Testis (tissue), 3 donors: ENCODE results near the gene AQP3. TPM values are rescaled to one million over a fixed set of nuclear protein-coding genes. Genes with fewer than 3 reads are reported as not detected.

Experiments
- DNase-seq: peaks from one replicate; pipeline ENCODE4 v3.0.0-alpha.2; 2019
- H3K27ac ChIP-seq, 2 donors: fragments of 200-600 bp; sonication (generic); one replicate each; pipeline ENCODE4 v1.5.1; 2019
- H3K27me3 ChIP-seq: fragments of 200-600 bp; sonication (generic); one replicate; pipeline ENCODE4 v1.5.1; 2019
- H3K36me3 ChIP-seq: fragments of 200-600 bp; sonication (generic); one replicate; pipeline ENCODE4 v1.5.1; 2017; ENCODE audit warnings: low read depth; ENCODE audit errors: missing control alignments
- H3K4me1 ChIP-seq: fragments of 200-600 bp; sonication (generic); one replicate; pipeline ENCODE4 v1.5.1; 2019
- H3K4me3 ChIP-seq, 2 donors: fragments of 200-600 bp; sonication (generic); one replicate each; pipeline ENCODE4 v1.5.1; 2017 to 2019
- H3K9me3 ChIP-seq: fragments of 200-600 bp; sonication (generic); one replicate; pipeline ENCODE4 v1.5.1; 2017
- POLR2A ChIP-seq: fragments of 450-650 bp; IDR thresholded peaks from one replicate; pipeline ENCODE4 v1.6.1; 2017; ENCODE audit warnings: antibody characterized with exemption, mild to moderate bottlenecking, moderate library complexity
- WGBS, 2 donors: methylation state at CpG; one replicate each; pipeline ENCODE4 v1.1.5; 2018; 5-methylcytosine and 5-hydroxymethylcytosine counted together
- intact Hi-C: fragments of 100-400 bp; cut with DNase I; formaldehyde crosslinking; loops from one replicate; pipeline ENCODE4 v1.15.1; 2023; ENCODE audit warnings: low total_unique reads
- polyA plus RNA-seq: library from polyadenylated mRNA; stranded (reverse); fragments of 350-450 nt; fragmentation: Illumina TruSeq; extraction: RNeasy Lipid Tissue Mini Kit (QIAGEN cat#74804); gene quantifications from one replicate; pipeline ENCODE4 v1.2.3, GENCODE V29; 2014; ENCODE audit warnings: low read depth, low replicate concordance; ENCODE audit not compliant: insufficient read depth
- total RNA-seq, 2 donors: library from RNA; depleted of rRNA; stranded (reverse); fragments of >200 nt; gene quantifications; one replicate each; pipeline ENCODE4 v1.2.3, GENCODE V29; 2016
- TF ChIP-seq, protein P1 (sequence below), 3 experiments: fragments of 450-650 bp in 2 of 3; fragments of 200-600 bp in 1 of 3; sonication (generic) in 1 of 3; IDR thresholded peaks; one replicate each; pipeline ENCODE4 v1.5.1; 2016 to 2019; ENCODE audit warnings: antibody characterized with exemption in 3 of 3, mild to moderate bottlenecking in 2 of 3, moderate library complexity in 1 of 3

The AQP3 gene
- total and polyA plus RNA-seq, 3 donors from 2014 or later = 4.6 to 9.0 (median 6.3) TPM

DNA sequence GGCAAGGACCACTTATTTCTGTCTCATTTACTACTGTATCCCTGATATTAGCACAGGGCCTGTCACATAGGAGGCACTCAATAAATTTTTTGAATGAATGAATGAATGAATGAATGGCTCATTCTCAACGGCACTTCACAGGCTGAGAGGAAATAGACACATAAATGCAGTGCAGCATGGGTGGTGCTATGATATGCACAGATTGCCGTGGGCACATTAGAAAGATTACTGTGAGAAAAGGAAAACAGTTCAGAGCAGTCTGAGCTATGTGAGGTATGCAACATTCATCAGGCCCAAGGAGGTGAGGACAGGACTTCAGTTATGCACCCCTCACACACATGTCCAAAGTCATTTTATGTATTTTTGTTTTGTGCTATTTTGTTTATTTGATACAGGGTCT lies 32.7 kb upstream of the AQP3 start:
- Histone ChIP-seq H3K4me1 (no peaks in the 10 kb centered on the region), H3K4me3 (no peak overlapping the region), H3K27me3 (no peaks in the 10 kb centered on the region), H3K9me3 (no peaks in the 10 kb centered on the region), H3K36me3 (no peaks in the 10 kb centered on the region), H3K27ac (no peak overlapping the region)
- intact Hi-C loops = no loop called here
- TF ChIP-seq, protein P1, sequence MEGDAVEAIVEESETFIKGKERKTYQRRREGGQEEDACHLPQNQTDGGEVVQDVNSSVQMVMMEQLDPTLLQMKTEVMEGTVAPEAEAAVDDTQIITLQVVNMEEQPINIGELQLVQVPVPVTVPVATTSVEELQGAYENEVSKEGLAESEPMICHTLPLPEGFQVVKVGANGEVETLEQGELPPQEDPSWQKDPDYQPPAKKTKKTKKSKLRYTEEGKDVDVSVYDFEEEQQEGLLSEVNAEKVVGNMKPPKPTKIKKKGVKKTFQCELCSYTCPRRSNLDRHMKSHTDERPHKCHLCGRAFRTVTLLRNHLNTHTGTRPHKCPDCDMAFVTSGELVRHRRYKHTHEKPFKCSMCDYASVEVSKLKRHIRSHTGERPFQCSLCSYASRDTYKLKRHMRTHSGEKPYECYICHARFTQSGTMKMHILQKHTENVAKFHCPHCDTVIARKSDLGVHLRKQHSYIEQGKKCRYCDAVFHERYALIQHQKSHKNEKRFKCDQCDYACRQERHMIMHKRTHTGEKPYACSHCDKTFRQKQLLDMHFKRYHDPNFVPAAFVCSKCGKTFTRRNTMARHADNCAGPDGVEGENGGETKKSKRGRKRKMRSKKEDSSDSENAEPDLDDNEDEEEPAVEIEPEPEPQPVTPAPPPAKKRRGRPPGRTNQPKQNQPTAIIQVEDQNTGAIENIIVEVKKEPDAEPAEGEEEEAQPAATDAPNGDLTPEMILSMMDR (IDR thresholded peaks at IDR 0.05) = no peak
- no peak for TF ChIP-seq POLR2A
- DNase-seq = no peak
- 68 to 83% methylated on average over 2 of the region's 2 CpGs for WGBS, 2 donors

DNA sequence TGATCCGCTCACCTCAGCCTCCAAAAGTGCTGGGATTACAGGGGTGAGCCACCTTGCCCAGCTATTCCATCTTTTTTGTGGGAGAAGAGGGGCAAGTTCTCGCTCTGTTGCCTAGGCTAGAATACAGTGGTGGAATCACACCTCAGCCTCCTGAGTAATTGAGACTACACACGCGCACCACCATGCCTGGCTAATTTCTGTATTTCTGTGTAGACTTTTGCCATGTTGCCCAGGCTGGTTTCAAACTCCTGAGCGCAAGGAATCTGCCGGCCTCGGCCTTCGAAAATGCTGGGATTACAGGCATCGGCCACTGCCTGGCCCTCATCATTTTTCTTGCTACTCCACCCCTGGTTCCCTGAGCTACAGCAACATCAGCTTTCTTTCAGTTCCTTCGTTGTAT lies 29.1 kb upstream of the AQP3 start:
- no peaks in the 10 kb centered on the region for H3K9me3 ChIP-seq
- TF ChIP-seq, protein P1 (IDR thresholded peaks at IDR 0.05) = no peak
- TF ChIP-seq POLR2A = no peak
- H3K36me3 ChIP-seq = no peaks in the 10 kb centered on the region
- no peak overlapping the region for H3K27ac ChIP-seq
- peak; percentile 10 for DNase-seq
- intact Hi-C loops = no loop called here
- peaks cover 14% of the 10 kb centered on the region for H3K4me1 ChIP-seq
- H3K27me3 ChIP-seq = no peaks in the 10 kb centered on the region
- WGBS, 2 donors = 93 to 96% methylated on average over 10 of the region's 10 CpGs
- no peak overlapping the region for H3K4me3 ChIP-seq

DNA sequence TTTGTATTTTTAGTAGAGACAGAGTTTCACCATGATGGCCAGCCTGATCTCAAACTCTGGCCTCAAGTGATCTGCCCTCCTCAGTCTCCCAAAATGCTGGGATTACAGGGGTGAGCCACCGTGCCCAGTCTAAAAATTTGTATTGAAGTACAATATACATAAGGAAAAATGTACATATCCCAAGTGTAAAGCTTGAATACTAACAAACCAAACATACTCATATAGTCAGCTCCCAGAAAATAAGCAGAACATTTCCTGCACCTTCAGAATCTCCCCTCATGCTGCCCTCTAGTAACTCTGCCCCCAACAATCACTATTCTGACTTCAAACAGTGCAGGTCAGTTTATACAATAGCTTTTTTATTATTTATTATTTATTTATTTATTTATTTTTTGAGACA lies 28.0 kb upstream of the AQP3 start:
- WGBS, 2 donors = 86 to 89% methylated on average over 1 of the region's 1 CpG
- H3K36me3 ChIP-seq = no peaks in the 10 kb centered on the region
- H3K4me3 ChIP-seq = no peak overlapping the region
- no peaks in the 10 kb centered on the region for H3K27me3 ChIP-seq
- H3K9me3 ChIP-seq = no peaks in the 10 kb centered on the region
- intact Hi-C loops = no loop called here
- H3K27ac ChIP-seq = no peak overlapping the region
- TF ChIP-seq POLR2A = no peak
- TF ChIP-seq, protein P1 (IDR thresholded peaks at IDR 0.05) = no peak
- DNase-seq = peak; percentile 1
- peaks cover 14% of the 10 kb centered on the region for H3K4me1 ChIP-seq

DNA sequence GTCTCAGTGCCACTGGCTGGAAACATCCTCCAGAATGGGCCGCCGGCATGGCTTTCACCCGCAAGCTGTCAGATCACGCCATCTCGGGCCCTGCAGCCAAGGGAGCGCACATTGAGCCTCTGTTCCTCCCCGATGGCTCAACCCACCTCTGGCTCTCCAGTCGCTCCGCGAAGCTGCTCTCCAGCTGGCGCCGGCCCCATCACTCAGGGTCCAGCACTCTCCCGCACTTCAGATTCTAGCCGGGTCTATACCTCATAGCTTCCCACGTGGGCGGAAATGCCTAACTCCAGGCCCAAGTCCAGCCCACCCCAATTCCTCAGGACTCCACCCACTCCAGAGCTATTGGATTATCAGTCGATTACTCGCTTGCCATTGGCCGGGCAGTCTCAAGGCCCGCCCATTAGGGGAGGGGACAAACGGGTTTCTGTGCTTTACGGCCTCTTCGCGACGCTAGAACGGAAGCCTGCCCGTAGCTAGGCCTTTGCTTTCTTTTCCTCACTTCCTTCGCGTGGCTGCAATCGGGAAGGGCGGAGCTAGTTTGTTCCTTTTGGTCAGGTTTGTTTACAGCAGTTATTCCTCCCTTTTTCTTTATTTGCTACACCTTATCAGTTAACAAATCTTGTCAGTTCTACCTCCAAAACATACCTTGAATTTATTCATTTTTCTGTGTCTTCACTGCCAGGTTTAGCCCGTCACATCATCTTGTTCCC lies 26.4 kb upstream of the AQP3 start, which contains the start of gene NOL6:
TSS of gene NOL6 (minus strand) at position 282 of the 710 bp plus-strand sequence. CDS start at position 200, 82 bp downstream.
- Histone ChIP-seq H3K27me3 (no peaks in the 10 kb centered on the region), H3K4me1 (peaks cover 14% of the 10 kb centered on the region), H3K4me3 (peak within 1 kb of the TSS; percentile 61 to 84), H3K36me3 (no peaks in the 10 kb centered on the region), H3K9me3 (no peaks in the 10 kb centered on the region), H3K27ac (peak within 1 kb of the TSS in 1 of 2 donors; percentile 53)
- intact Hi-C loops = no loop called here
- WGBS, 2 donors = 0 to 1% methylated on average over 29 to 32 of the region's 32 CpGs
- peak; percentile 99 for DNase-seq
- TF ChIP-seq, protein P1 (IDR thresholded peaks at IDR 0.05) = peak in 1 of 3 experiments; percentile 22
- no peak for TF ChIP-seq POLR2A
